Lower lobe of right lung (tissue), 2 donors: Measurements from ENCODE around the gene MTMR2. TPM values are rescaled to one million over a fixed set of nuclear protein-coding genes. Genes with fewer than 3 reads are reported as not detected.
"Not testable (repeated sequence)": the region's sequence is repeated elsewhere in the genome, so short reads cannot be mapped to it uniquely, and the experiment has no call there.

Experiments used
- ATAC-seq, 2 donors: fragments of 200-7000 bp; cut with Tn5 transposase; one replicate each; pipeline ENCODE4 v1.9.1; 2020 to 2022; ENCODE audit warnings: mild to moderate bottlenecking in 2 of 2, moderate library complexity in 2 of 2
- DNase-seq: peaks from one replicate; pipeline ENCODE4 v3.0.0-alpha.2; 2020
- H3K27ac ChIP-seq: fragments of 200-600 bp; one replicate; pipeline ENCODE4 v1.8.0; 2022
- H3K27me3 ChIP-seq: fragments of 200-600 bp; one replicate; pipeline ENCODE4 v1.8.0; 2022; ENCODE audit warnings: low read depth
- H3K36me3 ChIP-seq: fragments of 200-600 bp; one replicate; pipeline ENCODE4 v1.8.0; 2022; ENCODE audit warnings: mild to moderate bottlenecking
- H3K4me1 ChIP-seq: fragments of 200-600 bp; one replicate; pipeline ENCODE4 v1.8.0; 2022
- H3K4me3 ChIP-seq: fragments of 200-600 bp; one replicate; pipeline ENCODE4 v1.8.0; 2022; ENCODE audit warnings: mild to moderate bottlenecking
- H3K9me3 ChIP-seq: fragments of 200-600 bp; one replicate; pipeline ENCODE4 v1.8.0; 2022
- CTCF ChIP-seq: fragments of 200-600 bp; IDR thresholded peaks from one replicate; pipeline ENCODE4 v1.8.0; 2022; ENCODE audit warnings: antibody characterized with exemption, mild to moderate bottlenecking
- intact Hi-C: fragments of 100-400 bp; cut with DNase I; formaldehyde crosslinking; loops from one replicate; pipeline ENCODE4 v1.11.0; 2022
- total RNA-seq: library from RNA; stranded (reverse); fragmentation: NEBNext Ultra II Directional; extraction: Animal tissue kit (Norgen Biotek cat#: 25700); gene quantifications from one replicate; pipeline ENCODE4 v1.2.1, GENCODE V29; 2021
- donor health status: DM: no; HTN: yes; CAD: no; lungs with severe emphysema.

Gene MTMR2
- total RNA-seq, 1 donor from 2014 or later, result 24.9 TPM

GRCh38 chr11:95867105-95867504, 56.8 kb downstream of the MTMR2 start:
- no peaks in the 10 kb centered on the region for H3K4me1 ChIP-seq
- ATAC-seq (no peak), DNase-seq (no peak)
- no peak for TF ChIP-seq CTCF
- H3K4me3 ChIP-seq, result no peak overlapping the region
- intact Hi-C loops, result no loop called here
- H3K27me3 ChIP-seq, result no peaks in the 10 kb centered on the region
- H3K9me3 ChIP-seq, result no peaks in the 10 kb centered on the region
- no peak overlapping the region for H3K27ac ChIP-seq
- H3K36me3 ChIP-seq, result peaks cover 7% of the 10 kb centered on the region

- intact Hi-C loops, result no loop called here
- Histone ChIP-seq H3K27ac (no peak overlapping the region), H3K27me3 (no peaks in the 10 kb centered on the region), H3K9me3 (no peaks in the 10 kb centered on the region), H3K4me1 (no peaks in the 10 kb centered on the region), H3K36me3 (peaks cover 18% of the 10 kb centered on the region), H3K4me3 (no peak overlapping the region)
- no peak for TF ChIP-seq CTCF
- no peak for ATAC-seq
- DNase-seq, result no peak
Observed at GRCh38 chr11:95863486-95864140, 60.3 kb downstream of the MTMR2 start.

GRCh38 chr11:95860024-95860423, 63.9 kb downstream of the MTMR2 start:
- intact Hi-C loops, H3K4me1 ChIP-seq, ATAC-seq, H3K4me3 ChIP-seq, DNase-seq, H3K9me3 ChIP-seq, H3K27me3 ChIP-seq, H3K27ac ChIP-seq: not testable (repeated sequence)
- peaks cover 36% of the 10 kb centered on the region for H3K36me3 ChIP-seq

GRCh38 chr11:95854362-95854761, 69.5 kb downstream of the MTMR2 start:
- intact Hi-C loops, ATAC-seq, H3K4me3 ChIP-seq, H3K9me3 ChIP-seq, H3K27ac ChIP-seq, DNase-seq, H3K4me1 ChIP-seq, H3K27me3 ChIP-seq: not testable (repeated sequence)
- peaks cover 31% of the 10 kb centered on the region for H3K36me3 ChIP-seq

- ATAC-seq (peak; percentile 21 to 49), DNase-seq (no peak)
- Histone ChIP-seq H3K4me1 (peaks cover 5% of the 10 kb centered on the region), H3K36me3 (peaks cover 31% of the 10 kb centered on the region), H3K27ac (no peak overlapping the region), H3K9me3 (no peaks in the 10 kb centered on the region), H3K27me3 (no peaks in the 10 kb centered on the region), H3K4me3 (no peak overlapping the region)
- intact Hi-C loops, result no loop called here
- TF ChIP-seq CTCF, result no peak
Observed at GRCh38 chr11:95853862-95854261, 70.0 kb downstream of the MTMR2 start.

GRCh38 chr11:95853138-95853537, 70.8 kb downstream of the MTMR2 start:
- Histone ChIP-seq H3K4me3 (no peak overlapping the region), H3K36me3 (peaks cover 29% of the 10 kb centered on the region), H3K27ac (no peak overlapping the region), H3K9me3 (no peaks in the 10 kb centered on the region), H3K27me3 (no peaks in the 10 kb centered on the region), H3K4me1 (peaks cover 5% of the 10 kb centered on the region)
- DNase-seq, result no peak
- intact Hi-C loops, result no loop called here
- ATAC-seq, result no peak
- TF ChIP-seq CTCF, result no peak
